Activated CD8-positive, alpha-beta memory T cell treated with anti-CD3 and anti-CD28 coated beads for 1 hour (primary cell): ENCODE measurements around the gene LEMD3.

ENCODE experiments used
- DNase-seq, 2 donors: peaks; one replicate each; pipeline ENCODE4 v3.0.0-alpha.2; 2020; ENCODE audit warnings: low read depth in 1 of 2; ENCODE audit errors: extremely low read depth in 1 of 2

LEMD3 gene

GRCh38 chr12:65204886-65205525 is 35.6 kb downstream of the LEMD3 start:
- no peak for DNase-seq

- DNase-seq = no peak
These were observed 36.5 kb downstream of the LEMD3 start for GRCh38 chr12:65205886-65206285.

GRCh38 chr12:65208125-65208524 is 38.7 kb downstream of the LEMD3 start:
- no peak for DNase-seq

GRCh38 chr12:65208964-65209654 is 39.7 kb downstream of the LEMD3 start:
- DNase-seq = no peak

GRCh38 chr12:65209655-65210043 is 40.3 kb downstream of the LEMD3 start:
- no peak for DNase-seq

GRCh38 chr12:65217086-65217485 is 47.7 kb downstream of the LEMD3 start:
- no peak for DNase-seq

- DNase-seq = no peak
These were observed 51.4 kb downstream of the LEMD3 start for GRCh38 chr12:65220761-65221160.

- no peak for DNase-seq
These were observed 60.1 kb downstream of the LEMD3 start for GRCh38 chr12:65229441-65229840.

- no peak for DNase-seq
These were observed 63.2 kb downstream of the LEMD3 start for GRCh38 chr12:65232476-65233077.

- DNase-seq = no peak
These were observed 67.8 kb downstream of the LEMD3 start for GRCh38 chr12:65237153-65237552.

GRCh38 chr12:65238609-65239008 is 69.2 kb downstream of the LEMD3 start:
- DNase-seq = no peak

- no peak for DNase-seq
These were observed 79.6 kb downstream of the LEMD3 start for GRCh38 chr12:65248656-65249633.

- DNase-seq = no peak
These were observed 83.1 kb downstream of the LEMD3 start for GRCh38 chr12:65252515-65252914.

- no peak for DNase-seq
These were observed 88.6 kb downstream of the LEMD3 start for GRCh38 chr12:65257986-65258385.

- no peak for DNase-seq
These were observed 90.1 kb downstream of the LEMD3 start for GRCh38 chr12:65259501-65259900.

GRCh38 chr12:65263777-65264176 is 94.4 kb downstream of the LEMD3 start:
- DNase-seq = no peak

GRCh38 chr12:65266408-65266807 is 97.0 kb downstream of the LEMD3 start:
- no peak for DNase-seq

- DNase-seq = no peak
These were observed 100.2 kb downstream of the LEMD3 start for GRCh38 chr12:65269603-65270002.

- DNase-seq = no peak
These were observed 105.4 kb downstream of the LEMD3 start for GRCh38 chr12:65274602-65275272.

GRCh38 chr12:65275627-65276026 is 106.2 kb downstream of the LEMD3 start:
- no peak for DNase-seq
